ES-I3 (cell line): ENCODE results near the gene PIEZO2.

ENCODE experiments used
- H3K36me3 ChIP-seq: 2 replicates; pipeline ENCODE4 v1.6.1; 2013; ENCODE audit warnings: mild to moderate bottlenecking, low read length, control low read depth, moderate library complexity; ENCODE audit not compliant: insufficient read depth
- H3K4me1 ChIP-seq: 2 replicates; pipeline ENCODE4 v1.6.1; 2013; ENCODE audit warnings: mild to moderate bottlenecking, control low read depth, low read length; ENCODE audit not compliant: insufficient read depth
- H3K9ac ChIP-seq: 2 replicates; pipeline ENCODE4 v1.6.1; 2013; ENCODE audit warnings: low read depth, mild to moderate bottlenecking, low read length, moderate library complexity
- H3K9me3 ChIP-seq: 2 replicates; pipeline ENCODE4 v1.6.1; 2013; ENCODE audit warnings: mild to moderate bottlenecking, low read length, moderate library complexity; ENCODE audit not compliant: control insufficient read depth, insufficient read depth

Gene PIEZO2

GRCh38 chr18:11078491-11078890 is 70.9 kb downstream of the PIEZO2 start:
- H3K36me3 ChIP-seq = no peaks in the 10 kb centered on the region
- no peak overlapping the region for H3K9ac ChIP-seq
- H3K4me1 ChIP-seq = no peaks in the 10 kb centered on the region
- no peaks in the 10 kb centered on the region for H3K9me3 ChIP-seq

- Histone ChIP-seq H3K9me3 (no peaks in the 10 kb centered on the region), H3K36me3 (no peaks in the 10 kb centered on the region), H3K4me1 (no peaks in the 10 kb centered on the region), H3K9ac (no peak overlapping the region)
Observed at GRCh38 chr18:11077548-11078187, 71.7 kb downstream of the PIEZO2 start.

- H3K4me1 ChIP-seq = no peaks in the 10 kb centered on the region
- H3K36me3 ChIP-seq = no peaks in the 10 kb centered on the region
- no peaks in the 10 kb centered on the region for H3K9me3 ChIP-seq
- no peak overlapping the region for H3K9ac ChIP-seq
Observed at GRCh38 chr18:11074889-11075288, 74.5 kb downstream of the PIEZO2 start.

- H3K4me1 ChIP-seq = no peaks in the 10 kb centered on the region
- no peaks in the 10 kb centered on the region for H3K9me3 ChIP-seq
- H3K36me3 ChIP-seq = no peaks in the 10 kb centered on the region
- H3K9ac ChIP-seq = no peak overlapping the region
Observed at GRCh38 chr18:11073971-11074370, 75.4 kb downstream of the PIEZO2 start.

GRCh38 chr18:11072632-11073031 is 76.7 kb downstream of the PIEZO2 start:
- H3K4me1 ChIP-seq = no peaks in the 10 kb centered on the region
- no peak overlapping the region for H3K9ac ChIP-seq
- H3K36me3 ChIP-seq = no peaks in the 10 kb centered on the region
- H3K9me3 ChIP-seq = no peaks in the 10 kb centered on the region

GRCh38 chr18:11071300-11071699 is 78.1 kb downstream of the PIEZO2 start:
- H3K4me1 ChIP-seq = no peaks in the 10 kb centered on the region
- H3K36me3 ChIP-seq = no peaks in the 10 kb centered on the region
- H3K9me3 ChIP-seq = no peaks in the 10 kb centered on the region
- H3K9ac ChIP-seq = no peak overlapping the region

- H3K9ac ChIP-seq = no peak overlapping the region
- no peaks in the 10 kb centered on the region for H3K36me3 ChIP-seq
- H3K9me3 ChIP-seq = no peaks in the 10 kb centered on the region
- H3K4me1 ChIP-seq = peaks cover 3% of the 10 kb centered on the region; the same call in 1 of the 2 replicates
Observed at GRCh38 chr18:11070593-11070992, 78.8 kb downstream of the PIEZO2 start.

- Histone ChIP-seq H3K9ac (no peak overlapping the region), H3K36me3 (no peaks in the 10 kb centered on the region), H3K9me3 (no peaks in the 10 kb centered on the region), H3K4me1 (peaks cover 7% of the 10 kb centered on the region; the same call in 1 of the 2 replicates)
Observed at GRCh38 chr18:11066038-11066437, 83.3 kb downstream of the PIEZO2 start.

- H3K36me3 ChIP-seq = no peaks in the 10 kb centered on the region
- no peaks in the 10 kb centered on the region for H3K9me3 ChIP-seq
- no peak overlapping the region for H3K9ac ChIP-seq
- H3K4me1 ChIP-seq = peaks cover 7% of the 10 kb centered on the region; the same call in 1 of the 2 replicates
Observed at GRCh38 chr18:11064727-11065460, 84.5 kb downstream of the PIEZO2 start.

GRCh38 chr18:11064106-11064505 is 85.3 kb downstream of the PIEZO2 start:
- no peaks in the 10 kb centered on the region for H3K9me3 ChIP-seq
- peaks cover 7% of the 10 kb centered on the region; the same call in 1 of the 2 replicates for H3K4me1 ChIP-seq
- no peak overlapping the region for H3K9ac ChIP-seq
- H3K36me3 ChIP-seq = no peaks in the 10 kb centered on the region

- Histone ChIP-seq H3K9ac (no peak overlapping the region), H3K4me1 (no peaks in the 10 kb centered on the region), H3K9me3 (no peaks in the 10 kb centered on the region), H3K36me3 (no peaks in the 10 kb centered on the region)
Observed at GRCh38 chr18:11055721-11056120, 93.6 kb downstream of the PIEZO2 start.

- Histone ChIP-seq H3K4me1 (no peaks in the 10 kb centered on the region), H3K9ac (no peak overlapping the region), H3K36me3 (no peaks in the 10 kb centered on the region), H3K9me3 (peaks cover under 1% of the 10 kb centered on the region; the same call in 1 of the 2 replicates)
Observed at GRCh38 chr18:11054497-11054896, 94.9 kb downstream of the PIEZO2 start.

- Histone ChIP-seq H3K4me1 (no peaks in the 10 kb centered on the region), H3K9ac (no peak overlapping the region), H3K36me3 (no peaks in the 10 kb centered on the region; the same call in 1 of the 2 replicates), H3K9me3 (peaks cover 8% of the 10 kb centered on the region)
Observed at GRCh38 chr18:11053293-11053692, 96.1 kb downstream of the PIEZO2 start.

- no peak overlapping the region for H3K9ac ChIP-seq
- H3K36me3 ChIP-seq = no peaks in the 10 kb centered on the region; the same call in 1 of the 2 replicates
- no peaks in the 10 kb centered on the region for H3K4me1 ChIP-seq
- peaks cover 8% of the 10 kb centered on the region for H3K9me3 ChIP-seq
Observed at GRCh38 chr18:11052800-11053199, 96.6 kb downstream of the PIEZO2 start.

- Histone ChIP-seq H3K4me1 (no peaks in the 10 kb centered on the region; the same call in 1 of the 2 replicates), H3K36me3 (no peaks in the 10 kb centered on the region; the same call in 1 of the 2 replicates), H3K9me3 (peaks cover 8% of the 10 kb centered on the region), H3K9ac (no peak overlapping the region)
Observed at GRCh38 chr18:11051462-11051861, 97.9 kb downstream of the PIEZO2 start.
